GM18907 (cell line): ENCODE results near the gene DVL3.

Source experiments
- ATAC-seq: cut with Tn5 transposase; IDR thresholded peaks from one replicate; pipeline ENCODE4 v1.9.1; 2021; ENCODE audit warnings: mild to moderate bottlenecking, moderate library complexity; ENCODE audit not compliant: unreplicated experiment

Gene DVL3

DNA sequence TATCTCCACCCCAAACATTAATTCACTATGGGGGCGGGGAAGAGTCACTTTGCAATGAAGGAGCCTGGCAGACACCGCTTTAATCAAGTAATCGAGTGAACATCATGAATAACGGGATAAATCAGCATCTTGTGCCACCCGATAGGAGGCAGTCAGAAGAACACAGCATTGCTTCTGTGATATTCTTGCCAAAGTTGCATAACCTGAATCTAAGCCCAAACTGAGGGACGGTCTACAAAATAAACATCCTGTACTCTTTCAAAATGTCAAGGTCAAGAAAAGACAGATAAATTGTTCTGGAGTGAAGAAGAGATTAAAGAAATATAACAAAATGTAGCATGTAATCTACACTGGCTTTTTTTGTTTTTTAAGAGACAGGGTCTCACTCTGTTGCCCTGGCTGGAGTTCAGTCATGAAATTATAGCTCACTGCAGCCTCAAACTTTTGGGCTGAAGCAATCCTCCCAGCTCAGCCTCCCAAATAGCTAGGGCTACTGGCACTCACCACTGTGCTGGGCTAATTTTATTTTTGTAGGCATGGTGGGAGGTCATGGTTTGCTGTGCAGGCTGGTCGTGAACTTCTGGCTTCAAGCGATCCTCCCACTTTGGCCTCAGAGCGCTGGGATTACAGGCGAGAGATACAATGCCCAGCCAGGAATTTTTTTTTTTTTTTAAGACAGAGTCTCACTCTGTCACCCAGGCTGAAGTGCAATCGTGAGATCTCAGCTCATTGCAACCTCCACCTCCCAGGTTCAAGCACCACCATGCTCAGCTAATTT is 54.2 kb downstream of the DVL3 start:
- ATAC-seq = no peak

DNA sequence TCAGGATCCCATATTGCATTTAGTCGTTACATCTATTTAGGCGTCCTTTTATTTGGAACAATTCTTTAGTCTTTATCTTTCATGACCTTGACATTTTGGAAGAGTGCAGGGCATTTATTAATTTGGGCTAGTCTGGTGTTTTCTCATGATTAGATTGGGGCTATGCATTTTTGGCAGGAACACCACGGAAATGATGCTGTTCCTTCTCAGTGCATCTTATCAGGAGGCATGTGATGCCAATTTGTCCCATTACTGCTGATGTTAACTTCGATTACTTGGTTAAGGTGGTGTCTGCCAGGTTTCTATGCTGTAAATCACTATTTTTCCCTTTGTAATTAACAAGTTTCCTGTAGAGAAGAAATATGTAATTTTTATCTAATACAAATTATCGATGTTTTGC is 56.1 kb downstream of the DVL3 start:
- no peak for ATAC-seq

DNA sequence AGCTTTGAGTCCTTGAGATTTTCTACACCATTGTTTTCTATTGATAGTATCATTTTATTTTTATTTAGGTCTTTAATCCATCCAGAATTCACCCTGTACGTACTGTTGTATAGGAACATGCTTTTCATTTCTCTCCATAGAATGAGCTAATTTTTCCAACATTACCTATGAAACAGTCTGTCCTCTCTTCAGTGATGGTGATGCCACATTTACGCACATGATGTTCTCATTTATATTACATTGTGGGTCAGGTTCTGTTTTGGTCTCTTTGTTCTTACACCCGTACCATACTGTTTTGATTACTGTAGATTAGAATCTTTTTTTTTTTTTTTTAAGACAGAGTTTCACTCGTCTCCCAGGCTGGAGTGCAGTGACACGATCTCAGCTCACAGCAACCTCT is 56.5 kb downstream of the DVL3 start:
- no peak for ATAC-seq

DNA sequence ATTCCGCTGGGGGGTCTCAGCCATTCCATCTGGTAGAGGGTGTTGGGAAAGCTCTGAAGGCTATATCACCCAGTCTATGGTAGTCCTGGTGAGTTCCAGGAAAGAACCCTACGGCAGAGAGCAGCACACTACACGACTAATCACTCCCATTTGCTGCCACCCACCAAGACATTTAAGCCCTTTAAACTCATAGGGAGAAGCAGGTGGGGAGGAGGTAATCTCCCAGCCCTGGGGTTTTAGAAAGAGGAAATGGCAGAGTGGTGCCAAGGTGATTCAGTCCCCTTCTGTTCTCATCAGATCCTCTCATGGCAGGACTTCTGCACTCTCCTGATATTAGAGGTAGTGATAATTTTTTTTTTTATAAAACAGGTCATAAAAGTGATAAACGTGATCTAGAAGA is 63.6 kb downstream of the DVL3 start:
- no peak for ATAC-seq

DNA sequence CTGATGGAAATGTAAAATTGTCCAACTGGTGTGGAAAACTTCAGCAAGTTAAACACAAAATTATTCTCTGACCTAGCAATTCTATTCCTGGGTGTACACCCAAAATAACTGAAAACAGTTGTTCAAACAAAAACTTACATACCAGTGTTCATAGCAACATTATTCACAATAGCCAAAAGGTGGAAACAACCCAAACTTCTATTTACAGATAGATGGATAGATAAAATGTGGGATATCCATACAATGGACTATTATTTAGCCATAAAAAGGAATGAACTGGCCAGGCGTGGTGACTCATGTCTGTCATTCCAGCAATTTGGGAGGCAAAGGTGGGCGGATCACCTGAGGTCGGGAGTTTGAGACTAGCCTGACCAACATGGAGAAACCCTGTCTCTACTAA is 67.3 kb downstream of the DVL3 start:
- no peak for ATAC-seq
